Iris pigment epithelial cell (primary cell): ENCODE data around the gene NFIA.

Experiments
- DNase-seq: peaks from one replicate; pipeline ENCODE4 v3.0.0-alpha.2; 2011; ENCODE audit warnings: low read depth

The NFIA gene

DNA sequence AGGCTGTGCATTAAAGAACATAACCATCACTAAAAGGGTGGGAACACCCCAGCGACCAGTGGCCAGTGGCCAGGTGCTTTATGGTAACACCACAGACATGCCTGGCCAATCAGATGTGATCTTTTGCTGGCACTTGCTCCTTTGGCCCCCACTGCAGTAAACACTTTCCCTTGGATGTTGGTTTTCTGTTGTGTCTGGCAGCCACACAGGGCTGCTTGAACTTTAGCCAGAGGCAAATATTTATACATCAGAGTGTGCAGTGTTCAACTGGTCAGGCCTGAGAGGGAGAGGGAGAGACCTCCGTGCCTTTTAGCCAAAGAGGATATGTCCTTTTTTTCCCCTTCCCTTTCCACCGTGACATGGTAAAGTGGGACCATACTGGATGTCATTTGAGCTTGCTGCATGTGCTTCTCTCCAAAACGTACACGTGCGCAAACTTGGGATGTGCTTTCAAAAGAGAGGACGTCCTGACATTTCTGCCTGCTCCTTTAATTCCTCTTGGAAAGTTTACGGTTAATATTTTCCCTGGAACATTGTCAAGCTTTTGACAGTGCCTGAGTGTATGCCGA is 101.2 kb downstream of the NFIA start:
- DNase-seq = peak; percentile 78

GRCh38 chr1:61184040-61184713 is 101.8 kb downstream of the NFIA start:
- peak; percentile 96 for DNase-seq

GRCh38 chr1:61184714-61185106 is 102.3 kb downstream of the NFIA start:
- no peak for DNase-seq

GRCh38 chr1:61186753-61187152 is 104.4 kb downstream of the NFIA start:
- no peak for DNase-seq

- no peak for DNase-seq
These were observed 105.2 kb downstream of the NFIA start for GRCh38 chr1:61187352-61188086.

DNA sequence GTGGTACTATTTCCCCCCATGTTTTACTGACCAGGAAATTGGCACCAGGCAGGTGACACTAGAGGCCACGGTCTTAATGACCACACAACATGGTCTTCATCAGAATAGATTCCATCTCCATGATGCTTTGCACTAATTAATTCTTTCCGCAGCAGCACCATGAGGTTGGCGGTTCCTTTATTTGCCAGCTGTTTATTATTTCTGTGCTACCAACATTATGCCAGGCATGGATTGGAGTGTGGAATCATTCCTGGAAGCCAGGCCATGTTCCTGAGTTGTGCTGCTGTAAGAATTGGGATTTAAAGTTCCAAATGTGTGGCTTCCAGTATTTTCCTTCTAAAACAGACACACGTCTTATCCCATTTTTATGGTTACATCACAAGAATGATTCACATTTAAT is 107.8 kb downstream of the NFIA start:
- DNase-seq = no peak

DNA sequence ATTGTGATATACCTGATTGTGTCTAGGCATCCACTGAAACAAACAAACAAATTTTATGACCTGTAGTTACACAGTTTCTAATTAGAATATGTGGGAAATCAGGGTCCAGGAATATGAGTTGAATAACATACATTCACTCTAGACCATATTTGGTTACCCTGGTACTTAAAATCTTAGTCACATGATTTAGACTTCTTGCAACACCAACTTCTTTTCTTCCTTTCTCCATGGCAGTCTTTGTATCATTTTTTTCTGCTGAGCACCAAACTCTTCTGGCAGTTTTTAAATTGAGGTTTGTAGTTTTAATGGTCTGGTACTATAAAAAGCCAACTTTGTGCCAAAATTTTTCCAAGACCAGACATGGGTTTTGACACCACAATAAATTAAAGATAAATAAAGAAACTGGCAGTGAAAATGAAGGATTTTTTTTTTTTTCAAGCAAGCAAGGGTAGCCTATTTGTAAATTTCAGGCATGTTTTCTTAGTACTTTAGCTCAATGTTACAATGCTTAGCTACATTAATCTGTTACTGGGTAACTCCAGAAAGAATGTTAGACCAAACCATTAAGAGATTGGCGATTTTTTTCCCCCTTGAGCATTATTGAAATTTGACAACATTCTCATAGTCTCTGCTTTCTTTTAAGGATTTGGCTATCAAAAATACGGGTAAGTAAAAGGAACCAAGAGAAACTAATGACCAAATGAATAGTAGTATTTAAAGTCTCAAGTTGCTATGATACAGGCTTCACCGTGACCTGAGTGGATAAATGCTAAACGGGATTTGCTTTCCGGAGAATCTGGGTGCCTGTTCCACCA is 108.5 kb downstream of the NFIA start:
- no peak for DNase-seq

GRCh38 chr1:61191433-61191720 is 109.0 kb downstream of the NFIA start:
- no peak for DNase-seq

GRCh38 chr1:61192663-61193330 is 110.4 kb downstream of the NFIA start:
- no peak for DNase-seq

GRCh38 chr1:61193808-61194207 is 111.4 kb downstream of the NFIA start:
- no peak for DNase-seq

DNA sequence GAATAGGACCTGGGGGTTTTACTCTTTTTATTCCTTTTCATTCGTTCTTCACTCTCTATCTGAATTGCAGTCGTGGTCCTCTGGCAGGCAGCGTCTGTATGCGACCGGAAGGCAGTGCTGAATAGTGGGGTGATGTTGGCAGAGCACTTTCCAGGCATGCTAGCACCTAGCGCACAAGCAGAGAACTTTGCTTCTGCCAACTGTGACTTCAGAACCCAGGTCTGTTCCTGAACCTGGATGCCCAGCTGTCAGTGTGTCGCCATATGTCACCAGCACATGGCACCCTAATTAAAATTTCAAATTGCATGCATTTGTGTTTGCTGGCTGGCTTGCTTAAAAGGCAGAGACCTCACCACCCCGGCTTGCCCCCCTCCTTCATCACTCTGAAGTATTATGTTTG is 116.2 kb downstream of the NFIA start:
- DNase-seq = no peak

- no peak for DNase-seq
These were observed 118.7 kb downstream of the NFIA start for GRCh38 chr1:61201035-61201434.

DNA sequence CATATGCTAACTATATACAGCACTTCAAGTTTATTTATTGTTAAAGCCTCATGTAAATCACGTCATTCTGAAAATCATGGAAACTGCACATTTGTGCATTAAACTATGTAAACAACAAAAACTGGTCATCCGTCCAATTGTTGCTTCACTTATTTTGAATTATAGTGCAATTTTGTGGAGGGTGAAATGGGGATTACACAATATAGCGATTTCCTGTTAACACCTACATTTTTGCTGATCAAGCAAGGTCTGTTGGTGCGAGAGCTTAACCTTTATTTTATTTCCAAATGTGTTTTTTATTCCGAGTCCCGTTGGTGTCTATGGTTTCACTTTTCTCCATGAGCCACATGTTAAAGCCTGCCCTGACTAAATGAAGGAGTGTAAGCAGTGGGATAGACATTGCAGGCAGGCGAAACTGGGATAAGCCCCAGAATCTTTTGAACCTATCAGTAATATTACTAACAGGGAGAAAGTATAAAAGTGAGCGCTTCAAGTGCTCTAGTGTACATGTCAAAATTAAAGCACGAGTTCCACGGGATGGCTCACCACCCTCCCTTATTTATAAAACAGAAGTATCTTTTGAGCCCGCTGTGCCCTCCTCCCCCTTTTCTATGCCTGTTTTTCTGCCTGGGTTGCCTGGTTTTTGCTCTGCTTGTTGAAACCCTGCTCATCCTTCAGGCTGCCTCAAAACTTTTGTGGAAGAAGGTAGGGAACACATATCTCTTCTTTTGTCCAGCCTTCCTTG is 120.7 kb downstream of the NFIA start:
- DNase-seq = peak; percentile 68

- no peak for DNase-seq
These were observed 122.2 kb downstream of the NFIA start for GRCh38 chr1:61204528-61204927.

GRCh38 chr1:61207416-61207815 is 125.1 kb downstream of the NFIA start:
- no peak for DNase-seq

- DNase-seq = no peak
These were observed 125.8 kb downstream of the NFIA start for GRCh38 chr1:61208172-61208571.

GRCh38 chr1:61208831-61209230 is 126.5 kb downstream of the NFIA start:
- DNase-seq = no peak

DNA sequence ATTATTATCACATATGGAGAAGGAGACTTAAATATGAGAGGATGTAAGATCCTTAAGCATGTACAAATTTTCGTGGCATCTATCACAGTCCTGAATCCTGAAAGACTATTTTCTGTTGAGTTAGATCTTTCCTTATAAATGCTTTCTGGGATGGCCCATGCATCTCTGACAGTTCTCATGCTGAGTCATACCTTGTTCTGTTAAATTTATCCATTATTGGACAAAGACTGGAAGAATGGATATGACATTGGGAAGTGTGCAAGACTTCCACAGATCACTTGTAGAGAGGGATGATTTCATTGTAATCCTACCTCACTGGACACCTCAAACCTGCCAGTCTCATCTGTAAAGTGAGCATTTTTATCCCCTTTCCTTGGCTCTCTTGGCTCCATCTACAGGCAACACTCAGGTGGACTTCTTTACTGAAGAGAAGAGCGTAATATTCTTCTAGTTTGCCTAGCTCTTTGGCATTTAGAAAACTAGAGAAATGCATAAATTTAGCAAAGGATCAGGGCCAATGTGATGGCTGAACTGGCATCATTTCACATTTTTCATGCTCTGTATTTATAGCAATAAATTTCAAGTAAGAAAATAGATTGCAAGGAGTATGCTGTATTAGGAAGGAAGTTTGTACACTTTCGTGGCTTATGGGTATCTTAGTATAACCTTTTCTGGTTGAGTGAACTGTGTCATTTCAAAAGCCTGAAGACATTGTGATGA is 128.2 kb downstream of the NFIA start:
- no peak for DNase-seq

GRCh38 chr1:61213245-61214011 is 131.1 kb downstream of the NFIA start:
- DNase-seq = no peak

- DNase-seq = no peak
These were observed 132.8 kb downstream of the NFIA start for GRCh38 chr1:61215119-61215518.
